IMR-90 (cell line): ENCODE results near the gene GPR142. TPM values are rescaled to one million over a fixed set of nuclear protein-coding genes. Genes with fewer than 3 reads are reported as not detected.

Source experiments
- ATAC-seq: fragments of 200-7000 bp; cut with Tn5 transposase; 2 replicates; pipeline ENCODE4 v1.9.1; 2020; ENCODE audit warnings: low read depth, mild to moderate bottlenecking, moderate library complexity
- BruUV-seq: library from RNA; stranded (reverse); fragments of 400-500 nt; replicated peaks from 2 replicates; lab custom pipeline; 2021; lab: Mats Ljungman, UMichigan
- CTCF ChIA-PET: fragments of 300-600 bp; formaldehyde crosslinking; extraction: SDS; loops from one replicate; lab custom pipeline; 2021; ENCODE audit warnings: antibody characterized with exemption; lab: Yijun Ruan, JAX
- POLR2A ChIA-PET: fragments of 300-600 bp; sonication (Branson Sonifier 250); formaldehyde crosslinking; loops from one replicate; lab custom pipeline; 2022; ENCODE audit warnings: antibody characterized with exemption; ENCODE audit not compliant: unreplicated experiment; lab: Charles Lee
- DNase-seq: peaks from one replicate; pipeline ENCODE4 v3.0.0; 2013
- H2AFZ ChIP-seq: replicated peaks from 2 replicates; pipeline ENCODE3; 2013; ENCODE audit warnings: low read length, mild to moderate bottlenecking; ENCODE audit not compliant: poor library complexity
- H2AK5ac ChIP-seq: 2 replicates; pipeline ENCODE4 v1.6.1; 2013; ENCODE audit warnings: low read depth, low read length, inconsistent platforms
- H2AK9ac ChIP-seq: replicated peaks from 2 replicates; pipeline ENCODE3; 2013; ENCODE audit warnings: mild to moderate bottlenecking, low read depth, low read length, moderate library complexity; ENCODE audit not compliant: poor library complexity
- H2BK120ac ChIP-seq: 2 replicates; pipeline ENCODE4 v1.6.1; 2013; ENCODE audit warnings: low read depth, low read length, inconsistent platforms
- H2BK15ac ChIP-seq: 3 replicates; pipeline ENCODE4 v1.6.1; 2013; ENCODE audit warnings: low read depth, low read length, inconsistent platforms
- H2BK20ac ChIP-seq: 2 replicates; pipeline ENCODE4 v1.6.1; 2013; ENCODE audit warnings: low read depth, mild to moderate bottlenecking, inconsistent platforms, low read length, moderate library complexity
- H2BK5ac ChIP-seq: 2 replicates; pipeline ENCODE4 v1.6.1; 2013; ENCODE audit warnings: mild to moderate bottlenecking, low read depth, low read length, inconsistent platforms; ENCODE audit not compliant: poor library complexity, severe bottlenecking
- H3K14ac ChIP-seq: replicated peaks from 2 replicates; pipeline ENCODE4 v1.6.1; 2013; ENCODE audit warnings: low read depth, low read length, inconsistent platforms
- H3K18ac ChIP-seq: 2 replicates; pipeline ENCODE4 v1.6.1; 2013; ENCODE audit warnings: low read depth, low read length, control low read depth
- H3K23ac ChIP-seq: 2 replicates; pipeline ENCODE4 v1.6.1; 2013; ENCODE audit warnings: low read depth, low read length, inconsistent platforms
- H3K27ac ChIP-seq: 2 replicates; pipeline ENCODE4 v1.5.1; 2013; ENCODE audit warnings: mild to moderate bottlenecking, control low read depth, low read length; ENCODE audit not compliant: insufficient read depth
- H3K27me3 ChIP-seq: 2 replicates; pipeline ENCODE4 v1.6.1; 2013; ENCODE audit warnings: low read length; ENCODE audit not compliant: control insufficient read depth, insufficient read depth
- H3K36me3 ChIP-seq: 2 replicates; pipeline ENCODE4 v1.6.1; 2013; ENCODE audit warnings: low read length, mixed read lengths; ENCODE audit not compliant: control insufficient read depth, insufficient read depth
- H3K4ac ChIP-seq: 2 replicates; pipeline ENCODE4 v1.6.1; 2013; ENCODE audit warnings: low read depth, low read length, inconsistent platforms
- H3K4me1 ChIP-seq: 2 replicates; pipeline ENCODE4 v1.6.1; 2013; ENCODE audit warnings: low read length, mixed read lengths; ENCODE audit not compliant: control insufficient read depth, insufficient read depth
- H3K4me2 ChIP-seq: 2 replicates; pipeline ENCODE4 v1.6.1; 2013; ENCODE audit warnings: low read depth, mild to moderate bottlenecking, control low read depth, low read length, moderate library complexity
- H3K4me3 ChIP-seq: 2 replicates; pipeline ENCODE4 v1.5.1; 2013; ENCODE audit warnings: low read depth, mild to moderate bottlenecking, control low read depth, low read length, moderate library complexity; ENCODE audit not compliant: insufficient read depth
- H3K56ac ChIP-seq: 2 replicates; pipeline ENCODE4 v1.6.1; 2013; ENCODE audit warnings: low read length, inconsistent platforms; ENCODE audit not compliant: insufficient read depth; ENCODE audit errors: extremely low read depth
- H3K79me1 ChIP-seq, 2 experiments: 2 replicates each; pipeline ENCODE4 v1.6.1; 2013; ENCODE audit warnings: low read length in 2 of 2, inconsistent platforms in 1 of 2, low read depth in 1 of 2
- H3K9ac ChIP-seq: 2 replicates; pipeline ENCODE4 v1.6.1; 2013; ENCODE audit warnings: low read depth, low read length, control low read depth
- H3K9me1 ChIP-seq: 2 replicates; pipeline ENCODE4 v1.6.1; 2013; ENCODE audit warnings: low read length, inconsistent platforms; ENCODE audit not compliant: insufficient read depth
- H3K9me3 ChIP-seq: 2 replicates; pipeline ENCODE4 v1.6.1; 2013; ENCODE audit warnings: low read length; ENCODE audit not compliant: control insufficient read depth, insufficient read depth
- H4K20me1 ChIP-seq: 2 replicates; pipeline ENCODE4 v1.6.1; 2013; ENCODE audit warnings: low read length, inconsistent platforms; ENCODE audit not compliant: insufficient read depth
- H4K5ac ChIP-seq: 2 replicates; pipeline ENCODE4 v1.6.1; 2013; ENCODE audit warnings: mild to moderate bottlenecking, low read depth, low read length, control low read depth
- H4K8ac ChIP-seq, 2 experiments: 2 replicates each; pipeline ENCODE4 v1.6.1; 2013; ENCODE audit warnings: low read depth in 2 of 2, low read length in 2 of 2, control low read depth in 1 of 2, inconsistent platforms in 1 of 2
- H4K91ac ChIP-seq: 2 replicates; pipeline ENCODE4 v1.6.1; 2013; ENCODE audit warnings: low read depth, low read length, inconsistent platforms; ENCODE audit not compliant: insufficient read depth
- CHD1 ChIP-seq: IDR thresholded peaks from 2 replicates; pipeline ENCODE4 v1.6.1; 2012; ENCODE audit warnings: low read depth, low read length, improper control_type of control experiment
- ELK1 ChIP-seq: fragments of 150-350 bp; IDR thresholded peaks from 2 replicates; pipeline ENCODE4 v1.6.1; 2016; ENCODE audit warnings: low read depth, mild to moderate bottlenecking, low read length, moderate library complexity, borderline replicate concordance
- FOS ChIP-seq: fragments of 150-350 bp; IDR thresholded peaks from 2 replicates; pipeline ENCODE4 v1.6.1; 2016; ENCODE audit warnings: low read depth, low read length
- MAFK ChIP-seq: IDR thresholded peaks from 2 replicates; pipeline ENCODE4 v1.6.1; 2012; ENCODE audit warnings: low read depth, low read length, improper control_type of control experiment
- MAZ ChIP-seq: IDR thresholded peaks from 2 replicates; pipeline ENCODE4 v1.6.1; 2012; ENCODE audit warnings: low read depth, mild to moderate bottlenecking, low read length, improper control_type of control experiment, moderate library complexity, borderline replicate concordance
- MXI1 ChIP-seq: IDR thresholded peaks from 2 replicates; pipeline ENCODE4 v1.6.1; 2012; ENCODE audit warnings: low read depth, mild to moderate bottlenecking, low read length, moderate library complexity, borderline replicate concordance
- NFE2L2 ChIP-seq: fragments of 150-350 bp; IDR thresholded peaks from 2 replicates; pipeline ENCODE4 v1.6.1; 2016; ENCODE audit warnings: low read depth, mild to moderate bottlenecking, low read length
- POLR2A ChIP-seq: IDR thresholded peaks from 2 replicates; pipeline ENCODE4 v1.6.1; 2012; ENCODE audit warnings: mild to moderate bottlenecking, low read depth, low read length
- RAD21 ChIP-seq: IDR thresholded peaks from 2 replicates; pipeline ENCODE4 v1.6.1; 2012; ENCODE audit warnings: low read length, improper control_type of control experiment
- RCOR1 ChIP-seq: IDR thresholded peaks from 2 replicates; pipeline ENCODE4 v1.6.1; 2012; ENCODE audit warnings: mild to moderate bottlenecking, low read length, improper control_type of control experiment; ENCODE audit not compliant: insufficient replicate concordance
- USF2 ChIP-seq: fragments of 150-350 bp; IDR thresholded peaks from 2 replicates; pipeline ENCODE4 v1.6.1; 2017; ENCODE audit warnings: mild to moderate bottlenecking, antibody characterized with exemption, low read length, low read depth
- WGBS, 2 experiments: methylation state at CpG; one replicate each; pipeline versions ENCODE4 v1.1.5 to v1.1.7; 2013; ENCODE audit warnings: missing lambda C conversion rate in 2 of 2; ENCODE audit not compliant: insufficient read length in 1 of 2; ENCODE audit errors: extremely low coverage in 2 of 2; 5-methylcytosine and 5-hydroxymethylcytosine counted together
- dilution Hi-C: fragments of 300-500 bp; cut with HindIII; formaldehyde crosslinking; loops from one replicate; pipeline ENCODE4 v1.14.3; 2018; ENCODE audit warnings: low sequenced_read_pairs; ENCODE audit not compliant: unreplicated experiment
- in situ Hi-C: fragments of 300-500 bp; cut with MboI; formaldehyde crosslinking; loops from 3 replicates; pipeline ENCODE4 v1.14.3; 2019; ENCODE audit warnings: low sequenced_read_pairs, inconsistent platforms, mixed read lengths
- intact Hi-C: fragments of 100-400 bp; cut with micrococcal nuclease; formaldehyde crosslinking; loops from 2 replicates; pipeline ENCODE4 v1.10.0; 2022
- polyA plus RNA-seq, 3 experiments: library from polyadenylated mRNA; depleted of rRNA; stranded (reverse); fragments of >200 nt; gene quantifications; 2 replicates each; pipeline ENCODE4 v1.2.3, GENCODE V29; 2012; ENCODE audit warnings: low replicate concordance in 1 of 3
- total RNA-seq: library from RNA; depleted of rRNA; stranded (reverse); fragments of >200 nt; gene quantifications from 2 replicates; pipeline ENCODE4 v1.2.3, GENCODE V29; 2012

GPR142 gene
- total and polyA plus RNA-seq, 2 of the 4 experiments (the other 2 are of a cell fraction): not detected

- peaks cover 11% of the 10 kb centered on the region; the same call in 1 of the 2 replicates for H3K27me3 ChIP-seq
- dilution Hi-C loops: no loop called here
- TF ChIP-seq USF2: no peak
- TF ChIP-seq MAFK: no peak
- TF ChIP-seq RAD21: no peak
- no peak for TF ChIP-seq MXI1
- TF ChIP-seq CHD1: no peak
- no peak for TF ChIP-seq MAZ
- no peak for TF ChIP-seq NFE2L2
- no peak for TF ChIP-seq ELK1
- TF ChIP-seq RCOR1: no peak
- no peak for TF ChIP-seq FOS
- TF ChIP-seq POLR2A: no peak
Observed at GRCh38 chr17:74359916-74360315, 7.4 kb upstream of the GPR142 start.

More at GRCh38 chr17:74359916-74360315, 7.4 kb upstream of the GPR142 start:
- H3K27ac ChIP-seq: no peak overlapping the region
- H3K9me3 ChIP-seq: no peaks in the 10 kb centered on the region
- H3K36me3 ChIP-seq: no peaks in the 10 kb centered on the region
- H3K9me1 ChIP-seq: no peaks in the 10 kb centered on the region
- no peaks in the 10 kb centered on the region for H3K4me1 ChIP-seq
- H4K8ac ChIP-seq: no peak overlapping the region
- no peak overlapping the region for H2BK15ac ChIP-seq
- no peak overlapping the region for H3K18ac ChIP-seq
- no peak overlapping the region for H3K23ac ChIP-seq
- BruUV-seq: no TSS peak
- H2AK5ac ChIP-seq: no peak overlapping the region
- intact Hi-C loops (loop anchor here (5.0 kb wide), 1 partner anchor 153 kb away; no protein-coding TSS in a partner anchor), in situ Hi-C loops (no loop called here)
- H3K56ac ChIP-seq: no peak overlapping the region
- H4K20me1 ChIP-seq: no peaks in the 10 kb centered on the region
- no peak overlapping the region for H3K14ac ChIP-seq
- H3K79me1 ChIP-seq: no peaks in the 10 kb centered on the region
- H2BK120ac ChIP-seq: no peak overlapping the region
- no peak overlapping the region for H2AFZ ChIP-seq
- H3K9ac ChIP-seq: no peak overlapping the region
- H4K91ac ChIP-seq: no peak overlapping the region
- no peak overlapping the region for H3K4me2 ChIP-seq
- ChIA-PET POLR2A (no interaction called here), CTCF (interaction anchor here (0.6 kb wide), 1 partner anchor 8 kb away, joined by 3 read pairs; no protein-coding TSS in a partner anchor)
- no peak for DNase-seq
- H4K5ac ChIP-seq: no peak overlapping the region
- no peak overlapping the region for H3K4ac ChIP-seq
- 80% methylated on average over 15 of the region's 22 CpGs; no CpG with 5 or more reads in 1 of the 2 experiments for WGBS, 2 experiments
- no peak overlapping the region for H2AK9ac ChIP-seq
- no peak overlapping the region for H2BK20ac ChIP-seq
- ATAC-seq: no peak
- no peak overlapping the region for H3K4me3 ChIP-seq
- no peak overlapping the region for H2BK5ac ChIP-seq
